Measurements from ENCODE around the gene SNX1.
A peak's percentile ranks its signal among the peaks of the same experiment; 100 is the strongest.
"Not testable (repeated sequence)": the region's sequence is repeated elsewhere in the genome, so short reads cannot be mapped to it uniquely, and the experiment has no call there.

SNX1 gene

GRCh38 chr15:64073496-64073895 lies 22.3 kb upstream of the SNX1 start:
- DNase-seq: not testable (repeated sequence)

DNA sequence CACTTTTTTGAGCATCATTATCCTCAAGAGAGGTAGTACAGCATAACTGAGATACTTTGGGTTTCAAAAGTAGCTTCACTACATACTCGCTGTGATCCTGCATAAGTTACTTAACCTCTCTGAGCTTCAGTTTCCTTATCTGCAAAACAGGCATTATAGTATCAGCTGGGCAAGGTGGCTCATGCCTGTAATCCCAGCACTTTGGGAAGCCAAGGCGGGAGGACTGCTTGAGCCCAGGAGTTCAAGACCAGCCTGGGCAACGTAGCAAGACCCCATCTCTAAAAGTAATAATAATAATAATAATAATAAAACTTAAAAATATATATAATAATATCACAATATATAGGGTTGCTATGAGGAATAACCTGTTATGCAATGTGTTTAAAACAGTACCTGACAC lies 13.0 kb upstream of the SNX1 start:
- DNase-seq: no peak

GRCh38 chr15:64089543-64090280 lies 6.1 kb upstream of the SNX1 start:
- DNase-seq: no peak

DNA sequence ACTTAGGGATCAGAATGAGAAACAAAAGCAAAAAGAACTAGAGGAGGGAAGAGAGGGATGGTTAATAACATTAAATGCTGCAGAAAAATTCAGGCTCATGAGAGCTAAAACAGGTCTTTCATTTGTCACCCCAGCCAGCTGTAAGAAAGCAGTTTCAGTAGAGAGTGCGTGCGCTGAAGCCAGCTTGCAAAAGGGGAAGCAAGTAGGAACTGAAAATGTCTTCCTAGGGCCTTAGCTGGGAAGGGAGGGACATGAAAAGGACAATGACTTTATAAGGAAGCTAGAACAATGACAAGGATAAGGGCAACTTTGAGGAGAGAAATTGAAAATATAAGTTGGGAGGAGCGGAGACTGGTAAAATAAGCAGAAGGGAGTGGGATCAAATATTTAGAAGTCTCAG lies 5.3 kb upstream of the SNX1 start:
- no peak for DNase-seq

DNA sequence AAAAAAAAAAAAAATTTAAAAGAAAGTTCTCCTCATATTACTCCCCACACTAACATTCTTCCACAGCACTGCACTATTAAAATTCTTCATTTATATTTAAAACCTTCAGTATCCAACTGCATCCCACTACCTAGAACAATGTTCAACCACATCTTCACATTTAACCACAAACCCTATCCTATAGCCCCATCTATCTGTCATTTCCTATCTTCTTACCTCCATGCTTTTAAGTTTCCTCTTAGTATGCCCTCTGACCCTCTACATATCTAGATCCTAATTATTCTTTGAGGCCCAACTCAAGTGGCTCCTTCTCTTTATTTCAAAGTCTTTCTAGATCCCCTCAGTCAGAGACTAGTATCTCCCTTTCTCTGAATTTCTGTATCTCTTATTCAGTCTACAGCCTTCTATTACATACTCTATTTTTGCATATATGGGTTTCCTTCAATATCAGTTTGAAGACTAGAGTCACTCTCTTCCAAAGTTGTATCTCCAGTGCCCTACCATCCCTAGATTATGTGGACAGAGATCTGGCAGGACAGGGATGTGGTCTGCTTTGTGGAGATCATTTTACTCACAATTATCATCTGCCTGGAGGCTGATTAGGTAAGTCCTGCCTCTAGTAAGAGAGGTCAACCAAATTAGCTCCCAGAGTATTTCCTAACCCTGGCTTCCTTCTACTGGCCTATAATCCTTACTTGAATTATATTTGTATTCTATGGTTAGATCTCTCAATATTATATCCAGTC lies 3.5 kb upstream of the SNX1 start:
- peak; percentile 25 for DNase-seq

- DNase-seq: peak; percentile 56
These were observed 2.7 kb upstream of the SNX1 start for GRCh38 chr15:64092864-64093626.

DNA sequence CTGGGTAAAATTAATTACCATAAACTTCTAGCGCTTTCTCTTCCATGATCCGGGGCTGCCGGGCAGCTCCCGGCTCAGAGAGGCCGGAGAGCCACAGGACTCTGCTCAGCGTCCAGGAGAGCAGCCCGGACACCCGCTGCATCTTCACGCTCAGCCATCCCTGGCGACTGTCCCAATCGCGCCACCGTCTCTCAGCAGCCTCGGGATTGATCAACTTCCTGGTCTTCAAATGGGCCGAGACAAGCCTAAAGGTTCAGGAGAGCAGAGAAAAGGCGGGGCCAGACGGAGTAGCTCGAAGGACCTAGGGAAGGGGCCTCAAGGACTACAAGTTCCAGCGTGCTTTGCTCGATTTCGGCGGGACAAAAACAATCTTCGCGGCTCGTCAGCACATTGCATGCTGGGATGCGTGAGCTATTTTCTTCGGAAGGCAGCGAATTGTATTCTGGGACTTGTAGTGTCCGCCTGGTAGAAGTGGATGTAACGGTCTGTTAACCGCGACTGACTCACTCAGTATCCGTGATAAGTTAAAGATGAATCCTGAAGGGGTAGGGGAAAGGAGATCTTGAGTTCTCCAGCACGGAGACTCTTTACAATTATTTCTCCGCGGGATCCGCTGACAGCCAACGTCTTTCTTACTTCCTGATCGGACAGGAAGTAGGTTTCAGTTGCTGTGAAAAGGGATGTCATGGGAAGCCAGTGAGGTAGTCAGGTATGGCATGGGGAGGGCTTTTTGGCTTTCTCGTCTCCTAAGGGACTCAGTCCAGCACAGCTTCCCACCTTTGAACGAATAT lies 2.0 kb upstream of the SNX1 start, which contains the start of gene CIAO2A:
CIAO2A (minus strand) TSS at position 212 of the 791 bp plus-strand sequence; CDS start at position 142, 70 bp downstream.
- DNase-seq: peak; percentile 99

- no peak for DNase-seq
These were observed 369 bp upstream of the SNX1 start for GRCh38 chr15:64095431-64095794.

DNA sequence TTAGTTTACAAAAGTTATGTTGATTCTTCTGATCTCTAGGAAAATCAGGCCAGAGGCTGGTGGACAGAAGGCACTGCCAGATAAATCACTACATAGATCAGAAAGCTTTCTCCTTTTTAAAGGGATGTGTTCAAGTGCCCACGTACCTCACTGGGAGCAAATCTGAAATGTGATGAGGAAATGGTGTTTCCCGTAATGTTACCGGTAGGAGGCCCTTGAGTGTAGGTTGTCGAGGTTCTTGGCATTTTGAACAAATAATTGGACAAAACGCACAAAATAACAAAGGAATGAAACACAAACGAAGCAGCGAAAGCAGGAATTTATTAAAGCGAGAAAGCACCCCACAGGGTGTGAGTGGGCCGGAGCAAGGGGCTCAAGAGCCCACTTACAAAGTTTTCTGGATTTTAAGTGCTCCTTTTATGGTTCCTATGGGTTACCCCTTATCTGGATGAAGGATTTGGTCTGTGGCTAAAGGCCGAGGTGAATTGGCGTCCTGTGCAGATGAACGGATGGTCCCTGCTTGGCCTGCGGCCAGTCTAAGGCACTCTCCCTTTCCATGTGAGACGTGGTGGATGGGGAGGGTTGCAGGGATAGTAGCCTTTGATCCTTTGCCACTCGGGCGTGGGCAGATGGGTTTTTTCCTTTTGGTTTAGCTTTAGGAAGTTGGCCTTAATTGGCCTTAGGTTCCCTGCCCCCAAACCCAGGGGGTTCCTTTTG lies 1.0 kb downstream of the SNX1 start:
- DNase-seq: peak; percentile 27

- no peak for DNase-seq
These were observed 3.6 kb downstream of the SNX1 start for GRCh38 chr15:64099379-64099778.

- DNase-seq: no peak
These were observed 5.2 kb downstream of the SNX1 start for GRCh38 chr15:64100958-64101357.

- no peak for DNase-seq
These were observed 6.7 kb downstream of the SNX1 start for GRCh38 chr15:64102497-64102896.

DNA sequence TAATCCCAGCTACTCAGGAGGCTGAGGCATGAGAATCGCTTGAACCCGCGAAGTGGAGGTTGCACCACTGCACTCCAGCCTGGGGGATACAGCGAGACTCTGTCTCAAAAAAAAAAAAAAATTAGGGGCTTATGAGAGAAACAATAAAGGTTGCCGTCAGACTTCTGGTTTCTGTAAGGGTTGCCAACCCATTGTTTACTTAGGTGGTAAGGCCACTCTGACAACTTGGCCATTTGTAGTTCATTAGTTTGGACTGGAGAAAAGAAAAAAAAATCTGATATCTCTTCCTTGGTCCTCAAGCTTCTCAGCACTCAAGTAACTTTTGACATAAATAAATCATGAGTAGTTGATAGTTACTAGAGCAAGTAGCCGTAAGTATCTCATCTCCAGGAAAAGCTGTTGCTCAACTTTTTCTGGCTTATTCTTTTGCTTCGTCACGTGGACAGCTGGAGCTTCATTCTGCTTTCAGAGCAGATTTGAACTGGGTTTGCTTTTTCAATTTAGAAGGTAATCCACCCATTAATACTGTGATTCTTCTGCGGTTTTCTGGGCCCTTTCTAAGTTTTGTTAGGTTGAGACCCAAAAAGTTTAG lies 9.4 kb downstream of the SNX1 start:
- DNase-seq: no peak

DNA sequence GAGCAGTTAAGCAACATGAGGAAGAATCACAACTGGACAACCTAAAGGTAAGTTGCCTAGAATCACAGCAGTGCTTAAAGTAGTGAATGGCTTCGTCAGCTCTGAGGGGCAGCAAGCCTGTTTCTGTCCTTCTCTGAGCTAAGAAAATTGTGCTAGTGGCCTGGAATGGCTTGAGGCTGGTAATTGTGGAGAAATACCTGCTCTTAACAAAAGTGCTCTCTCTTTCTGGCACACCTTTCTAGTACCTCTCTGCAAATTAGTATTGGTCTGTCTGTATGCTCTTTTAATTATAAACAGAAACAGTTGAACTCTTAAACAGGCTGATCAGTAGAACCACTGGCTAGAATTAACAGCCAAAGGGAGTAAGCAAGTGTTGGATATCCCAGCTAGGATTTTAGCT lies 11.6 kb downstream of the SNX1 start:
- no peak for DNase-seq

GRCh38 chr15:64110108-64110701 lies 14.4 kb downstream of the SNX1 start:
- not testable (repeated sequence) for DNase-seq

GRCh38 chr15:64110950-64111678 lies 15.3 kb downstream of the SNX1 start:
- DNase-seq: no peak

DNA sequence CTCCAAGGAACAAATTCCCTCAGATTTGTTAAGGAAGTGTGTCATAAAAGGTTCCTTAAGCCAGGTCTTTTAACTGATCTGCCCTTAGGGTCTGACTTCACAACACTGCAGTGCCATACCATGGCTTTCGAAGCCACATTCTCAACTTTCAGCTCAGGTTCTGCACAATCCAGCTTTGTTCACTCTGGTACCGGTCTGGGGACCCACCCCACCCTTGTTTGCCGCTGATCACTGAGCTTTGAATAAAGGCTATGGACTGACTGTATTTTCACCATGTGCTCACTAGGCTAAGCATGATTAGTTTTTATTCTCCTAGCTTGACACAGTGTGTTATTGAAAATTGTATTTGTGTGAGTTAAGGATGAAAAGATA lies 15.9 kb downstream of the SNX1 start:
- DNase-seq: no peak

- no peak for DNase-seq
These were observed 16.4 kb downstream of the SNX1 start for GRCh38 chr15:64112073-64112772.

GRCh38 chr15:64112904-64113303 lies 17.1 kb downstream of the SNX1 start:
- no peak for DNase-seq

All from DMS53 (cell line).